HEK293 (cell line): ENCODE measurements around the gene PRTFDC1.

Source experiments
- CTCF ChIA-PET: fragments of 350-600 bp; formaldehyde crosslinking; extraction: SDS; loops from one replicate; lab custom pipeline; 2021; ENCODE audit warnings: antibody characterized with exemption; lab: Yijun Ruan, JAX
- POLR2A ChIA-PET: fragments of 300-600 bp; formaldehyde crosslinking; extraction: SDS; loops from one replicate; lab custom pipeline; 2020; ENCODE audit warnings: antibody characterized with exemption, inconsistent platforms; lab: Yijun Ruan, JAX
- H3K27ac ChIP-seq: fragments of 200-500 bp; sonication (Bioruptor generic); 2 replicates; pipeline ENCODE4 v1.5.1; 2014; ENCODE audit warnings: low read depth, low read length, control low read depth, inconsistent platforms; ENCODE audit errors: extremely low read depth
- H3K36me3 ChIP-seq, 2 experiments: fragments of 200-500 bp in 1 of 2; sonication (Bioruptor generic) in 1 of 2; 1 replicate in 1 of 2; 2 replicates in 1 of 2; pipeline ENCODE4 v1.5.1; 2014 to 2017; ENCODE audit warnings: inconsistent platforms in 2 of 2, low read length in 2 of 2; ENCODE audit not compliant: control insufficient read depth in 2 of 2, insufficient read depth in 1 of 2
- H3K4me1 ChIP-seq: fragments of 200-500 bp; sonication (Bioruptor generic); 2 replicates; pipeline ENCODE4 v1.5.1; 2014; ENCODE audit warnings: mild to moderate bottlenecking, low read length, inconsistent platforms; ENCODE audit not compliant: control insufficient read depth, insufficient read depth
- H3K4me3 ChIP-seq: 2 replicates; pipeline ENCODE4 v1.5.1; 2011; ENCODE audit warnings: low read depth, mild to moderate bottlenecking, control low read depth, low read length, moderate library complexity
- H3K9me3 ChIP-seq: fragments of 200-500 bp; sonication (Bioruptor generic); 2 replicates; pipeline ENCODE4 v1.5.1; 2014; ENCODE audit warnings: low read depth, low read length, inconsistent platforms; ENCODE audit not compliant: control insufficient read depth, insufficient read depth
- ATF2 ChIP-seq: fragments of 450-650 bp; formaldehyde crosslinking; IDR thresholded peaks from 2 replicates; pipeline ENCODE4 v1.5.1; 2016; ENCODE audit warnings: missing biosample characterization, missing genetic modification characterization, low read depth
- KLF9 ChIP-seq: fragments of 450-650 bp; formaldehyde crosslinking; IDR thresholded peaks from 2 replicates; pipeline ENCODE4 v1.5.1; 2016; ENCODE audit warnings: missing biosample characterization, missing genetic modification characterization, low read depth
- MZF1 ChIP-seq: fragments of 450-650 bp; formaldehyde crosslinking; IDR thresholded peaks from 2 replicates; pipeline ENCODE4 v1.5.1; 2017; ENCODE audit warnings: missing biosample characterization, missing genetic modification characterization, borderline replicate concordance
- PRDM10 ChIP-seq: fragments of 450-650 bp; formaldehyde crosslinking; IDR thresholded peaks from 2 replicates; pipeline ENCODE4 v1.5.1; 2016; ENCODE audit warnings: missing biosample characterization, missing genetic modification characterization
- TSHZ1 ChIP-seq: fragments of 450-650 bp; formaldehyde crosslinking; IDR thresholded peaks from 2 replicates; pipeline ENCODE4 v1.5.1; 2016; ENCODE audit warnings: missing biosample characterization, missing genetic modification characterization, borderline replicate concordance
- ZBTB26 ChIP-seq: fragments of 450-650 bp; formaldehyde crosslinking; optimal IDR thresholded peaks from 2 replicates; pipeline ENCODE3; 2016; ENCODE audit warnings: missing biosample characterization, mild to moderate bottlenecking, missing genetic modification characterization
- ZNF10 ChIP-seq: fragments of 450-650 bp; formaldehyde crosslinking; IDR thresholded peaks from 2 replicates; pipeline ENCODE4 v1.5.1; 2017; ENCODE audit warnings: missing biosample characterization, missing genetic modification characterization
- ZNF16 ChIP-seq: fragments of 450-650 bp; formaldehyde crosslinking; IDR thresholded peaks from 2 replicates; pipeline ENCODE4 v1.5.1; 2016; ENCODE audit warnings: low read depth, missing biosample characterization, missing genetic modification characterization
- ZNF311 ChIP-seq: fragments of 450-650 bp; formaldehyde crosslinking; IDR thresholded peaks from 2 replicates; pipeline ENCODE4 v1.5.1; 2017; ENCODE audit warnings: missing biosample characterization, missing genetic modification characterization, borderline replicate concordance
- ZNF391 ChIP-seq: fragments of 450-650 bp; formaldehyde crosslinking; IDR thresholded peaks from 2 replicates; pipeline ENCODE4 v1.5.1; 2016; ENCODE audit warnings: low read depth, missing biosample characterization, missing genetic modification characterization, borderline replicate concordance
- ZNF416 ChIP-seq: fragments of 450-650 bp; formaldehyde crosslinking; IDR thresholded peaks from 2 replicates; pipeline ENCODE4 v1.5.1; 2016; ENCODE audit warnings: missing biosample characterization, missing genetic modification characterization
- ZNF433 ChIP-seq: fragments of 450-650 bp; formaldehyde crosslinking; IDR thresholded peaks from 2 replicates; pipeline ENCODE4 v1.5.1; 2016; ENCODE audit warnings: missing biosample characterization, missing genetic modification characterization, low read depth
- ZNF571 ChIP-seq: fragments of 450-650 bp; formaldehyde crosslinking; IDR thresholded peaks from 2 replicates; pipeline ENCODE4 v1.5.0; 2017; ENCODE audit warnings: missing biosample characterization, missing genetic modification characterization
- ZNF639 ChIP-seq: fragments of 450-650 bp; formaldehyde crosslinking; IDR thresholded peaks from 2 replicates; pipeline ENCODE4 v1.5.1; 2016; ENCODE audit warnings: missing biosample characterization, missing genetic modification characterization
- ZNF701 ChIP-seq: fragments of 450-650 bp; formaldehyde crosslinking; IDR thresholded peaks from 2 replicates; pipeline ENCODE4 v1.5.1; 2016; ENCODE audit warnings: missing biosample characterization, missing genetic modification characterization
- ZNF792 ChIP-seq: fragments of 450-650 bp; formaldehyde crosslinking; IDR thresholded peaks from 2 replicates; pipeline ENCODE4 v1.5.1; 2016; ENCODE audit warnings: missing biosample characterization, missing genetic modification characterization
- ZSCAN4 ChIP-seq: fragments of 450-650 bp; formaldehyde crosslinking; IDR thresholded peaks from 2 replicates; pipeline ENCODE4 v1.5.1; 2017; ENCODE audit warnings: missing biosample characterization, missing genetic modification characterization

PRTFDC1 gene

DNA sequence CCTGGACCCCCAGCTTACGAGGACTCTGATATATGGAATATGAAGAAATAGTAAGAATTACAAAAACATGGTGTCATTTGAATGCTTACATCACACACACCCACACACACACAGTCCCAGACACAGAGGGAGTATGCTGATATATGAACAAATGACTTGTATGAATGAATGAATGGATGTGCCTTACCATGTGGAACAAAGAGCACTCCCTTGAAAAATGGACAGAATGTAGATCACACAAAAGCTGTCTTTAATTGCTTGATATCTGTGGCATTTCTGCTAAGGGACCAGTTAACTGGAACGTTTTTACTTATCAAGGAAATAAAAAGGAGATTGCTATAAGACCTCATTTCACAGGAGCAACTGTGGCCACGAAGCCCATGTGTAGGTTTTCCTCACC, 46.0 kb downstream of the PRTFDC1 start (continued):
- TF ChIP-seq TSHZ1 (tag by site-specific recombination) (no peak), ZNF701 (tag by site-specific recombination) (no peak), ZNF311 (tag by site-specific recombination) (no peak)

DNA sequence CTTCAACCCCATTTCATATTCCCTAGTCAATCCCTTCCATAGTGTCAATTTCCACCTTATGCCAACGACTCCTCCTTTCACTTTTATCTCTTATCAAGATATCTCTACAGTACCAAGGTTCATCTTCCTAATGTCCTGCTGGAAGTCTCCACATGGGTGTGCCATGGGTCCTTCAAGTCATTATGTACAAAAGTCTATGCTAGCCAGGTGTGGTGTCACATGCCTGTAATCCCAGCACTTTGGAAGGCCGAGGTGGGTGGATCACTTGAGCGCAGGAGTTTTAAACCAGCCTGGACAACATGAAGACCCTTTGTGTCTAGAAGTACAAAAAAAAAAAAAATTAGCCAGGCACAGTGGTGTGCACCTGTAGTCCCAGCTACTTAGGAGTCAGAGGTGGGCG, 47.6 kb downstream of the PRTFDC1 start:
- CTCF ChIA-PET, result no interaction called here
- POLR2A ChIA-PET, result no interaction called here
- no peaks in the 10 kb centered on the region for H3K4me1 ChIP-seq

More for the DNA sequence above, 47.6 kb downstream of the PRTFDC1 start:
- no peak for TF ChIP-seq ZSCAN4 (tag by site-specific recombination)
- no peak for TF ChIP-seq ZNF701 (tag by site-specific recombination)
- TF ChIP-seq MZF1 (tag by site-specific recombination), result no peak
- no peak for TF ChIP-seq ZBTB26 (tag by site-specific recombination)
- TF ChIP-seq ZNF433 (tag by site-specific recombination), result no peak
- no peak for TF ChIP-seq PRDM10
- TF ChIP-seq ZNF571 (tag by site-specific recombination), result no peak
- TF ChIP-seq ZNF10, result no peak
- no peak for TF ChIP-seq ZNF639 (tag by site-specific recombination)
- no peak for TF ChIP-seq ZNF391
- TF ChIP-seq ZNF416 (tag by site-specific recombination), result no peak
- TF ChIP-seq ZNF792 (tag by site-specific recombination), result no peak
- no peak for TF ChIP-seq KLF9 (tag by site-specific recombination)
- TF ChIP-seq ATF2 (tag by site-specific recombination), result no peak
- no peak for TF ChIP-seq ZNF16 (tag by site-specific recombination)
- no peaks in the 10 kb centered on the region for H3K9me3 ChIP-seq
- H3K4me3 ChIP-seq, result no peak overlapping the region
- H3K27ac ChIP-seq, result no peak overlapping the region
- H3K36me3 ChIP-seq, result no peaks in the 10 kb centered on the region
